ENCODE results near the gene KLHL30.
"Not testable (repeated sequence)": the region's sequence is repeated elsewhere in the genome, so short reads cannot be mapped to it uniquely, and the experiment has no call there.

Gene KLHL30

DNA sequence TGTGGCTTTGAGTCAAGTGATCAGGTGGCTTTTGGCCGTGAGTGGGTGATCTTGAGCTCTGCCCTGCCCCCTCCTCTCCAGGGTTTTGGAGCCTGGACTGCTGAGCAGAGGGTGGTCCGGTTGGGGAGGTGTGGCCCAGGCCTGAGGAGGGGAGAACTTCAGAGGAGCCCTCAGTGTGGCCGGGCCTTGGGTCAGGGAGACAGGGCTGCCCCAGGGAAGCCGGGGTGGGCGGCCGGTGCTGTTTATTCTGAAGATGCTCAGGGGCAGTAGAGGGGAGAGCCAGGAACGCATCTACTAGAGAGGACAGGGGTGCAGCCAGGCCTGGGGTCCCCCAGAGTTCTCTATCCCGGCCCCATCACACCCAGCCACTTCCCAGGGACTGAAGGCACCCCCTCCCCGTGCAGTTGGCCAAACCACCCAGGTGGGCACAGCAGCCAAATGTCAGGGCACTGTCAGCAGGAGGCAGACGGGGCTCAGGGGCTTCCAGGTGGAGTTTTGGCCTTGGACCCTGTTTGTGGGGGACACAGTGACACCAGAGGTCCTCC, 21.3 kb downstream of the KLHL30 start:
- no peak for DNase-seq

DNA sequence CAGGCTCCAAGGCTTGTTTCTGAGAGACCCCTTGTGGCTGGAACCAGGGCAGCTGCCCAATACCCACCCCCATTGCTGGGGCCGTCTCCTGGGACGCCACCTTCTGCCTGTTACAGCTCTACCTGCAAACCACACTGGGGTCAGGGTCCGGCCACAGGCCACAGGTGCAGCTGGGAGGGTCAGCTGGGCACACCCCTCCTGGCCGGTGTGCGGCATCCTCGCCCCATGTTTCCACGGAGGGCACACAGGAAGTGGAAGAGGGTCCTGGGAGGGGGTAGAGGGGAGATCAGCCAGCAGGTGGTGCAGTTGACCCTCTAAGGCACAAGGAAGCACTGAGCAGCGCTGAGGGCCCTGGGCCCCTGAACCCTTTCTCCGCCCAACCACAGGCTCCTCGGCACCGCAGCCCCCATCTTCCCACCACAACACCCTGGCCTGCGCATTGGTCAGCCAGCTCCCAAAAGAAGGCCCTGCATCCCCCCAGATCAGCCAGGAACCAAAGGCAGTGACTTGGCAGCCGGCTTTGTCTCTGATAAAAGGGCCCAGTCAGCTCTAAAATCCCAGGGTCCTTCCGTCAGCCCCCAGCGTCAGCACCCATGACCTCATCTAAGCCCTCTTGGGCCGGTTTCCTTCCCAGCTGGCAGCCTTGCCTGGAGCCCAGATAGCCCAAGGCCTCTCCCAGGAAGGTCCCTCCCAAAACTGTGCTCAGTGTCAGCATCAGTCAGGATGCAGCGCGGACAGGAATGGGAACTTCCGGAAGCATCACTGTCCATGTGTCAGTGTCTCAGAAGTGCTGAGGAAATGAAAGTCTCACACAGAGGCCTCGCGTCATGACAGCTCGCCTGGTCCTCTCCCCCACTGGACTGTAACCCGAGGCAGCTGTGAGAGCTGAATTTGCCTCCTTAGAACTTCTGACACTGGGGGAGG, 22.0 kb downstream of the KLHL30 start:
- peak in 8 of 56 donors; percentile 7 to 48 (median 14) for DNase-seq

DNA sequence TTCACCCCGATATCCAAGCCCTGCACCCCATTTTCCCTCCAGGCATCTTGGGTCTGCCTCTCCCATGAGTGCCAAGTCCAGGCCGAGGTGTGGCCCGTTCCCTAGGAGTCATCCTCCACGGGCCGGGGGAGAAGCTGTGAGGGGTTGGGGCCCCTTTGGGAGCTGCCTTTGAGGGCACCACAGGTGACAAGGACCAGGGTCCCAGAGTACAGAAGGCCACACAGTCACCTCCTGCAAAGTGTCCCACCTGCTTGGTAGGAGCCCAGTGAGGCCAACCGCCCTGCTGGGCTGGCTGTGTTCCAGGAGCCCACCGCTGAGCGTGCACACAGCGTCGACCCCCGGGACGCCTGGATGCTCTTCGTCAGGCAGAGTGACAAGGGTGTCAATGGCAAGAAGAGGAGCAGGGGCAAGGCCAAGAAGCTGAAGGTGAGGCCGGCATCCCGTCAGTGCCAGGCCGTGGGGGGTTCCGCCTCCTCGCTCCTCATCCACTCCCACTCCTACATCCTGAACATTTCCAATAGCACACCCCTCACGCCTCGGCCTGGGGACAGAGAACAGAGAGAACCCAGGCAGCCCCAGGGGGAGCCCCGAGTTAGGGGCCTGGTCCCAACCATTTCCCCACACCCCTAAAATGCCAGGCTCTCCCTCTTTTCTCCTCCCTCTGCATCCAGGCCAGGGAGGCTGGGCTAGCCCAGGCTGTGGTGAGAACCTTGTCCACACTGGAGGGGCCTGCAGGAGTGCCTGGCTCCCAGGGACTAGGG, 23.0 kb downstream of the KLHL30 start:
- DNase-seq = no peak

GRCh38 chr2:238162251-238162845, 23.9 kb downstream of the KLHL30 start:
- DNase-seq = no peak

DNA sequence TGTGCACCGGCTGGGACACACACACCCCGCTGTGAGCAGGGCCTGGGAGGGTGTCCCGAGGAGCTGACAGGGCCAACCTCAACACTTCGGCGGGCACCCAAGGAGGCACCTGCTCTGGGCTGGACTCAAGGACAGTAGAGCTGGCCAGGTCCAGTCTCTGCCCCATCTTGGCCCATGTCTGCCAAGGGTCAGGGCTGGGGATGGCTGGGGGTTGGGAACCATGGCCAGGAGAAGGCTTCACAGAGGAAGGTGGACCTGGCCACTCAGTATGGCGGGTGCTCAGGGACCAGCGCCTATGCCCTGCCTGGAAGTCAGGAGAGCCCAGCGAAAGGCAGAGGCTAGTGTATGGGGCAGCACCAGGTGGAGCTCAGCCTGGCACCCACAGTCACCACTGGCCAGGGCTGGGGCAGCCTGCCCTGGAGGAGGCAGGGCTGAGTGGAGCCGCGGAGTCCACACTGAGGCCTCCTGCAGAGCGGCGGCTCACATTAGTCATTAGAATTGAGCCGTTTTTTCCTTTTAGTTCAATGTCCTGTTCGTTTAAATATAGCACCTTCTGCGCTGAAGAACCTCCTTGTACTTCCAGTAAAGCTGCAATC, 24.5 kb downstream of the KLHL30 start:
- DNase-seq = no peak

GRCh38 chr2:238163481-238164198, 25.2 kb downstream of the KLHL30 start:
- DNase-seq = peak in 2 of 56 donors; percentile 15 to 48

DNA sequence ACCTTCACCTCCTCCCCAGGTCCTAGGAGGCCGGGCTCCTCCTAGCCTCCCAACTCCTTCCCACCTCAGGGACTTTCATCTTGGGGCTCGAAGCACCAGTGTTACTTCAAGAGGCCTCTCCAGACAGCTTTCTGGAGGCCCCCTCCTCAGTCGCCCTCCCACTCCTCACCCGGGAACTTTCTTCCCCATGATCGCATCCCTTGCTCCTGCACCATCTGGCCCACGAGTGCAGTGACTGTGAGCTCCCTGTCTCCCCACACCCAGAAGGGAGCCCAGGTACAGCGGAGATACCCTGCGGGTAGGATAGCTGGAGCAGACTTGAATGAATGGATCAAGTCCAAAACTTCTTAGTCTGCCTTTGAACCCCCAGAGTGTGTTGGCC, 26.4 kb downstream of the KLHL30 start:
- no peak for DNase-seq

GRCh38 chr2:238165288-238165921, 26.9 kb downstream of the KLHL30 start:
- no peak for DNase-seq

DNA sequence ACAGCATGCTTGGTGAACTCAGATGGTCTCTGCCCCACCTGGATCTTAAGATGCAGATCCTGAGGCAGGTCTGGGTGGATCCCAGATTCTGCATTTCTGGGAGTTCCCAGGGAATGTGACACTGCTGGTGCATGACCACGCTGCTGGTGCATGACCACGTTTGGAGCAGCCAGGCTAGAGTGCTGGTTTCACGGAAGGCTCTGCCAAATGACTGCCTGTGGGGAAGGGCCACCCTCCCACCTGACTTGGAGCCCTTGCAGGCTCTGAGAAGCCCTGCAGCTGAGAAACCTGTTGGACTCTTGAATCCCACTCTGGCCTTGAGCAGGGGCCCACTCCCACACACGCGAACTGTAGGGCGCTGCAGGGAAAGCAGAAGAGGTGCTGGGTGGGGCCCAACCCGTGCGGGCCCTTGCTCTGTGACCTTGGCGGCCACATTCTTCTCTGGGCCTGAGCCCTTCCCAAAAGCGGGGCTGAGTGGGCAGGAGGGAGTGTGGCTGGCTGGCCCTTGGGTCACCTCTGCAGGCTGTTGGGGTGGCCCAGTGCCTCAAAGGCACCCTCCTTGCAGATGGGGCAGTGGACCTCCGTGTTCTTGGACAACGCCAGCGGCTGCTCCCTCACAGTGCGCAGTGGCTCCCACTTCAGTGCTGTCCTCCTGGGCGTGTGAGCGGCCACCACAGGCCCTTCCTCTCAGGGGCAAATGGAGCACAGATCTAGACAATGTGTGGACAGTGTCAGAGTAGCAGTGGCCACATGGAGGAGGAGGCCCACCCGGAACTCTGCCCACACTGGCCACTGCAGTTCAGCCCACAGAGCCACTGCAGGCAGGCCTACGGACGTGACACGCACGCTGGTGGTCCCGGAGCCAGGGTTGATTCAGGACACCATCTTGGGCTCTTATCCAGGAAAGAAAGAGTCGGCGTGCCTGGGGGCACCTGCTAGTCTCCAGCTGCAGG, 28.2 kb downstream of the KLHL30 start:
- no peak for DNase-seq

DNA sequence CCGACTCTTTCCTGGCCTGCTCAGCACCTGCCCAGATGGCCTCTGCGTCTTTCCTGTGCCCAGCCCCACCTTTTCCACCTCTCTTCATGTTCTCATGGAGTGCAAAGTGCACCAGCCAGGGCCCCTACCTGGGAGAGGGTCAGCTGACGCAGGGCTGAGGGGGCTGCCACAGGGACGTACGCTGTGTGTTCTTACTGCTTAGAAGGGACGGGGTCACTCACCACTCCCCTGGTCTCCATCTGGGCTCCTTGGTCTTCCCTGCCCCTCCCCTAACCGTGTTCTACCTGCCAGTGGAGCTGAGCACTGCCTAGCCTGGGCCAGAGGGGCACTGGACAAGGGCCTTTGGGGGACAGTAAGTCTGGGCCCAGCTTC, 28.9 kb downstream of the KLHL30 start:
- no peak for DNase-seq

DNA sequence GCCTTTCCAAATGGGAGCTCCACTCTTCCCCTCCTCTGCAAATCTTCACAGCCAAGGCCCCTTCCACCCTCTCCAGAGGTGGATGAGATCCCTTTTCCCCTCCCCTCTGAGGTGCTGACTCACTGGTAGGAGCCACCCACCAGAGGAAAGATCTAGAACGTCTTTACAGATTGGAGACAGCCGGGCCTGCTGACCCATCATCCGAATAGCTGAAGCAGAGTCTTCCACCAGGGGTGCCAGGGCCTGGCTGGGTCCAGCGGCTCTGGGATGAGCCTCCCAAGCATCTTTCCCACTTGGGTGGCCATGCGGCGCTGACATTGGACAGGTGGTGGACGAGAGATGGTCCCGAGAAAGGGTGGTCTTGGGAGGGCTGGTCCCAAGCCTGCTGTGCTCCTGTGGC, 29.3 kb downstream of the KLHL30 start:
- DNase-seq = peak in 3 of 56 donors; percentile 28 to 37 (median 31)

DNA sequence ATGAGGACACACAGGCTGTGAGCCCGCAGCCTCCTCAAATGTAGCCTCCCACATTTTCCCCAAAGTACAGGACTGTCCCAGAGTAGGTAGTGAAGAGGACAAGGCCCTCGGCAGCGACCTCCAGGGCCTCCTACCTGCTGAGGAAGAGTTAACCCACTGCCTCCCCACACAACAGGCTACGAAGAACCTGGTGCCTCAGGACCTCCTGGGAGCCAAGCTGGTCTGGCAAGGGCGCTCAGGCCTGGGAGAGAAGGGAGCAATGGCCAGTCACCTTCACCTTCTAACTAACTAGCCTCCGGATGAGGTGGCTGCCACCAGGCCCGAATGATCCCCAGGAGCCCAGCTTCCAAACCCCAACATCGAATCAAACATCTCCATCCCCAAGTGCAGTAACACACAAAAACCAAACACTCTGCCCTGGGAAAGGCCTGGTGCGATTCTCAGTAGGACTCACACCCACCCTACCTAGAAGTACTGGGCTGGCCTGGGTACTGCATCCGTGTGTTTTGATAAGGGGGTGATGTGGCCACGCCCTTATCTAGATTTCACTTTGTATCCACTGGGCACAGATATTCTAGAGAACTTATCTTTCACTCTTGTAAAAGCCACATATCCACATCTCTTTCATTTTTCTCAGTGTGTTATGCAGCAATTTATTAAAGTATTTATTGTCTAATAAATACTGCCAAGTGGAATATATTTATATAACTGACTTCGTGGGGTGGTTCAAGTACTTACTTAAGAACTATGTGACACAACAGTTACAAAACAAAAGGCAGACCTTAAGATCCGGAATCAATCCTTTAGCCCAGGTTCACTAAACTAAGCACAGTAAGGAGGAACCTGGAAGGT, 30.0 kb downstream of the KLHL30 start:
- no peak for DNase-seq

GRCh38 chr2:238169048-238169707, 30.7 kb downstream of the KLHL30 start:
- no peak for DNase-seq

- peak in 6 of 56 donors; percentile 11 to 21 (median 17) for DNase-seq
Observed at GRCh38 chr2:238169708-238170251, 31.3 kb downstream of the KLHL30 start.

DNA sequence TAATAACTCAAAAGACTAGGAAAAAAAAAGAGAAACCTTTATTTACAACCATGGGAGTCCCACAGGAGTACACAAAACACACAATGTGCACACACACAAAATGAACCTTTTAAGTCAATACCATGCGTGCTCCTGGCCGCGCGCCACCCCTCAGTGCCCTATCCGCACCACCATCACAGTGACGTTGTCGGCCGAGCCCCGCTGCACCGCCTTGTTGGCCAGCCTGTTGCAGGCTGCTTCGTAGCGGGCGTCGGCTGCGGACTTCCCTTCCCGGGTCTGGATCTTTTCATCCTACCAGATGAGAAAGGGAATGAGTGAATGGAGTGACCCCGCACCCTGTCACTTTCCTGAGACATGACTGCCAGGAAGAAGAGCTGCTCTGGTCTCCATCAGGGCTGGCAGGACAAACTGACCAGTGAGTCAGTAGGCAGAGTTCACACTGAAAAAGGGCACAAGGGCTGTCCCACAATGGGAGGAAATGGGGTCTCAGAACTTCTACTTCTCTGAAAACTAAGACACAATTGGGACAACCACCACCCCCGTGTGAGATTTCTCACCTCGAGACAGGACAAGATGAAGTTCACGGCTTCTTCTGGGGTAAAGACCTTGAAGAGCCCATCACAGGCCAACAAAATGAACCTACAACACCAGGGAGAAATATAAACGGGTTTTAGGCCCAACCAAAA, 32.1 kb downstream of the KLHL30 start:
- DNase-seq = no peak

DNA sequence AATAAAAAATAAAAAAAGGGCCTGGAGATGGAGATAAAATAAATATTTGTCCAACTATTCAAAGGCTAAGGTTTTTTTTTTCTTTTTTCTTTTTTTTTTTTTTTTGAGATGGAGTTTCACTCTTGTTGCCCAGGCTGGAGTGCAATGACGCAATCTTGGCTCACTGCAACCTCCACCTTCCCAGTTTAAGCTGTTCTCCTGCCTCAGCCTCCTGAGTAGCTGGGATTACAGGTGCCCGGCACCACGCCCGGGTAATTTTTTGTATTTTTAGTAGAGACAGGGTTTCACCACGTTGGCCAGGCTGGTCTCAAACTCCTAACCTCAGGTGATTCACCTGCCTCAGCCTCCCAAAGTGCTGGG, 32.6 kb downstream of the KLHL30 start:
- not testable (repeated sequence) for DNase-seq
